Mononuclear cell (primary cell): Measurements from ENCODE around the gene MGAT3. TPM values are rescaled to one million over a fixed set of nuclear protein-coding genes. Genes with fewer than 3 reads are reported as not detected.
"Not testable (repeated sequence)": the region's sequence is repeated elsewhere in the genome, so short reads cannot be mapped to it uniquely, and the experiment has no call there.

Source experiments
- H3K27me3 ChIP-seq: 2 replicates; pipeline ENCODE4 v1.6.0; 2011; ENCODE audit warnings: low read length, control low read depth; ENCODE audit not compliant: insufficient read depth
- H3K4me1 ChIP-seq: 2 replicates; pipeline ENCODE4 v1.5.1; 2011; ENCODE audit warnings: mild to moderate bottlenecking, low read length, control low read depth; ENCODE audit not compliant: insufficient read depth
- H3K4me3 ChIP-seq: 2 replicates; pipeline ENCODE4 v1.5.1; 2011; ENCODE audit warnings: mild to moderate bottlenecking, low read length, moderate library complexity
- H3K9me3 ChIP-seq: 2 replicates; pipeline ENCODE4 v1.5.1; 2011; ENCODE audit warnings: low read depth, mild to moderate bottlenecking, control low read depth, low read length
- total RNA-seq: library from RNA; depleted of rRNA; stranded (reverse); fragments of >200 nt; gene quantifications from one replicate; pipeline ENCODE4 v1.2.3, GENCODE V29; 2012

Gene MGAT3
- total RNA-seq, result 0.21 TPM

GRCh38 chr22:39456522-39457197, at the start of gene MGAT3:
Gene MGAT3, plus strand, starts transcription at chr22:39457012. Its CDS starts 30,336 bp downstream, at chr22:39487348.
- H3K4me3 ChIP-seq, result no peak within 1 kb of the TSS
- no peaks in the 10 kb centered on the region for H3K9me3 ChIP-seq
- H3K4me1 ChIP-seq, result peaks cover 14% of the 10 kb centered on the region
- peaks cover 15% of the 10 kb centered on the region for H3K27me3 ChIP-seq

GRCh38 chr22:39408173-39408572, 48.6 kb upstream of the MGAT3 start:
- Histone ChIP-seq H3K4me3 (no peak overlapping the region), H3K27me3 (no peaks in the 10 kb centered on the region), H3K9me3 (no peaks in the 10 kb centered on the region), H3K4me1 (peaks cover 54% of the 10 kb centered on the region)

GRCh38 chr22:39408807-39409206, 48.0 kb upstream of the MGAT3 start:
- Histone ChIP-seq H3K4me3 (no peak overlapping the region), H3K27me3 (no peaks in the 10 kb centered on the region), H3K4me1 (peaks cover 60% of the 10 kb centered on the region), H3K9me3 (no peaks in the 10 kb centered on the region)

GRCh38 chr22:39409516-39410029, 47.2 kb upstream of the MGAT3 start:
- no peak overlapping the region for H3K4me3 ChIP-seq
- no peaks in the 10 kb centered on the region for H3K27me3 ChIP-seq
- no peaks in the 10 kb centered on the region for H3K9me3 ChIP-seq
- peaks cover 68% of the 10 kb centered on the region for H3K4me1 ChIP-seq

GRCh38 chr22:39410264-39410663, 46.5 kb upstream of the MGAT3 start:
- Histone ChIP-seq H3K27me3 (no peaks in the 10 kb centered on the region), H3K4me1 (peaks cover 72% of the 10 kb centered on the region), H3K9me3 (no peaks in the 10 kb centered on the region), H3K4me3 (no peak overlapping the region)

- not testable (repeated sequence) for H3K9me3 ChIP-seq, H3K27me3 ChIP-seq, H3K4me3 ChIP-seq
- H3K4me1 ChIP-seq, result peaks cover 72% of the 10 kb centered on the region
These were observed 44.9 kb upstream of the MGAT3 start for GRCh38 chr22:39411828-39412365.

GRCh38 chr22:39413204-39413603, 43.6 kb upstream of the MGAT3 start:
- H3K27me3 ChIP-seq, H3K4me3 ChIP-seq, H3K9me3 ChIP-seq: not testable (repeated sequence)
- peaks cover 62% of the 10 kb centered on the region for H3K4me1 ChIP-seq

- Histone ChIP-seq H3K27me3 (no peaks in the 10 kb centered on the region), H3K9me3 (no peaks in the 10 kb centered on the region), H3K4me3 (no peak overlapping the region), H3K4me1 (peaks cover 51% of the 10 kb centered on the region)
These were observed 42.4 kb upstream of the MGAT3 start for GRCh38 chr22:39414377-39414776.

- Histone ChIP-seq H3K4me1 (peaks cover 46% of the 10 kb centered on the region), H3K4me3 (no peak overlapping the region), H3K9me3 (no peaks in the 10 kb centered on the region), H3K27me3 (no peaks in the 10 kb centered on the region)
These were observed 41.9 kb upstream of the MGAT3 start for GRCh38 chr22:39414886-39415285.

- Histone ChIP-seq H3K9me3 (no peaks in the 10 kb centered on the region), H3K4me1 (peaks cover 41% of the 10 kb centered on the region), H3K4me3 (no peak overlapping the region), H3K27me3 (no peaks in the 10 kb centered on the region)
These were observed 41.3 kb upstream of the MGAT3 start for GRCh38 chr22:39415506-39415905.

GRCh38 chr22:39416319-39416718, 40.5 kb upstream of the MGAT3 start:
- Histone ChIP-seq H3K9me3 (no peaks in the 10 kb centered on the region), H3K4me3 (no peak overlapping the region), H3K27me3 (no peaks in the 10 kb centered on the region), H3K4me1 (peaks cover 34% of the 10 kb centered on the region)

GRCh38 chr22:39417641-39418040, 39.2 kb upstream of the MGAT3 start:
- Histone ChIP-seq H3K27me3 (no peaks in the 10 kb centered on the region), H3K4me3 (no peak overlapping the region), H3K4me1 (peaks cover 23% of the 10 kb centered on the region), H3K9me3 (no peaks in the 10 kb centered on the region)

GRCh38 chr22:39418696-39419095, 38.1 kb upstream of the MGAT3 start:
- peaks cover 13% of the 10 kb centered on the region for H3K4me1 ChIP-seq
- no peaks in the 10 kb centered on the region for H3K9me3 ChIP-seq
- H3K27me3 ChIP-seq, result no peaks in the 10 kb centered on the region
- H3K4me3 ChIP-seq, result no peak overlapping the region

- H3K27me3 ChIP-seq, result no peaks in the 10 kb centered on the region
- no peak overlapping the region for H3K4me3 ChIP-seq
- no peaks in the 10 kb centered on the region for H3K9me3 ChIP-seq
- peaks cover 9% of the 10 kb centered on the region for H3K4me1 ChIP-seq
These were observed 37.7 kb upstream of the MGAT3 start for GRCh38 chr22:39419096-39419495.

GRCh38 chr22:39419911-39420310, 36.9 kb upstream of the MGAT3 start:
- Histone ChIP-seq H3K4me3 (no peak overlapping the region), H3K4me1 (peaks cover under 1% of the 10 kb centered on the region), H3K27me3 (no peaks in the 10 kb centered on the region), H3K9me3 (no peaks in the 10 kb centered on the region)

- H3K4me3 ChIP-seq, result no peak overlapping the region
- H3K9me3 ChIP-seq, result no peaks in the 10 kb centered on the region
- H3K27me3 ChIP-seq, result no peaks in the 10 kb centered on the region
- no peaks in the 10 kb centered on the region for H3K4me1 ChIP-seq
These were observed 35.1 kb upstream of the MGAT3 start for GRCh38 chr22:39421691-39422090.
